HepG2 (cell line): Measurements from ENCODE around the gene ISG20L2. TPM values are rescaled to one million over a fixed set of nuclear protein-coding genes. Genes with fewer than 3 reads are reported as not detected.

Experiments used
- ATRX ChIP-seq: sonication (generic); formaldehyde crosslinking; IDR thresholded peaks from 2 replicates; pipeline ENCODE4 v1.4.0; 2020; ENCODE audit warnings: missing genetic modification reagents, borderline replicate concordance
- CEBPB ChIP-seq: IDR thresholded peaks from 2 replicates; pipeline ENCODE4 v1.6.1; 2011; ENCODE audit warnings: low read depth, low read length, improper control_type of control experiment, borderline replicate concordance
- ETV5 ChIP-seq: IDR thresholded peaks from 2 replicates; pipeline ENCODE4 v1.6.1; 2018; ENCODE audit warnings: missing biosample characterization, missing genetic modification reagents, inconsistent platforms, borderline replicate concordance
- FOSL2 ChIP-seq: sonication (generic); formaldehyde crosslinking; IDR thresholded peaks from 2 replicates; pipeline ENCODE4 v1.4.0; 2020; ENCODE audit warnings: missing genetic modification reagents
- FOXA1 ChIP-seq, 2 experiments: fragments of 450-650 bp in 1 of 2; sonication (generic) in 1 of 2; formaldehyde crosslinking in 1 of 2; IDR thresholded peaks; 2 replicates each; pipeline versions ENCODE4 v1.4.0 to v1.6.1; 2016 to 2020; ENCODE audit warnings: missing genetic modification reagents in 1 of 2
- GABPB1 ChIP-seq: IDR thresholded peaks from 2 replicates; pipeline ENCODE4 v1.6.1; 2016; ENCODE audit warnings: mild to moderate bottlenecking, missing genetic modification reagents, moderate library complexity, missing compliant biosample characterization
- GZF1 ChIP-seq: sonication (generic); formaldehyde crosslinking; IDR thresholded peaks from 2 replicates; pipeline ENCODE4 v1.5.1; 2020; ENCODE audit warnings: mild to moderate bottlenecking, missing genetic modification reagents
- MIER2 ChIP-seq: IDR thresholded peaks from 2 replicates; pipeline ENCODE4 v1.6.1; 2016; ENCODE audit warnings: missing biosample characterization, missing genetic modification reagents
- MIXL1 ChIP-seq: IDR thresholded peaks from 2 replicates; pipeline ENCODE4 v1.6.1; 2016
- NR1H2 ChIP-seq: sonication (generic); formaldehyde crosslinking; IDR thresholded peaks from 2 replicates; pipeline ENCODE4 v1.8.1; 2022; ENCODE audit warnings: low read depth, missing genetic modification reagents, borderline replicate concordance
- PHF20 ChIP-seq: sonication (generic); formaldehyde crosslinking; IDR thresholded peaks from 2 replicates; pipeline ENCODE4 v1.5.0; 2020; ENCODE audit warnings: mild to moderate bottlenecking, missing genetic modification reagents
- STAG1 ChIP-seq: sonication (generic); formaldehyde crosslinking; IDR thresholded peaks from 2 replicates; pipeline ENCODE4 v1.4.0; 2020; ENCODE audit warnings: missing genetic modification reagents
- TBX2 ChIP-seq: sonication (generic); formaldehyde crosslinking; IDR thresholded peaks from 2 replicates; pipeline ENCODE4 v1.5.0; 2020; ENCODE audit warnings: missing genetic modification reagents, mild to moderate bottlenecking, borderline replicate concordance
- ZKSCAN5 ChIP-seq: sonication (generic); formaldehyde crosslinking; IDR thresholded peaks from 2 replicates; pipeline ENCODE4 v1.5.1; 2020; ENCODE audit warnings: mild to moderate bottlenecking, missing genetic modification reagents
- ZNF136 ChIP-seq: sonication (generic); formaldehyde crosslinking; IDR thresholded peaks from 2 replicates; pipeline ENCODE4 v1.8.1; 2022; ENCODE audit warnings: low read depth, mild to moderate bottlenecking, moderate library complexity, missing genetic modification reagents
- ZNF350 ChIP-seq: sonication (generic); formaldehyde crosslinking; IDR thresholded peaks from 2 replicates; pipeline ENCODE4 v1.4.0; 2020; ENCODE audit warnings: mild to moderate bottlenecking, low read depth, missing genetic modification reagents, borderline replicate concordance
- ZNF383 ChIP-seq: sonication (generic); formaldehyde crosslinking; IDR thresholded peaks from 2 replicates; pipeline ENCODE4 v1.4.0; 2020; ENCODE audit warnings: missing genetic modification reagents, mild to moderate bottlenecking, borderline replicate concordance
- ZNF557 ChIP-seq: sonication (generic); formaldehyde crosslinking; IDR thresholded peaks from 2 replicates; pipeline ENCODE4 v1.4.0; 2020; ENCODE audit warnings: missing genetic modification reagents
- ZNF75D ChIP-seq: sonication (generic); formaldehyde crosslinking; IDR thresholded peaks from 2 replicates; pipeline ENCODE4 v1.8.1; 2023; ENCODE audit warnings: missing genetic modification reagents, mild to moderate bottlenecking, borderline replicate concordance
- ZSCAN25 ChIP-seq: sonication (generic); formaldehyde crosslinking; IDR thresholded peaks from 2 replicates; pipeline ENCODE4 v1.8.0; 2022; ENCODE audit warnings: mild to moderate bottlenecking, missing genetic modification reagents
- polyA plus RNA-seq, 8 experiments: library from polyadenylated mRNA; depleted of rRNA in 3 of 8; stranded (reverse) in 7 of 8; unstranded in 1 of 8; fragments of >200 nt; fragmentation: Illumina TruSeq in 4 of 8; extraction: Trizol in 4 of 8; gene quantifications; 2 replicates each; pipeline versions ENCODE4 v1.2.1 to v1.2.3, GENCODE V29; 2011 to 2016; ENCODE audit warnings: low read depth in 4 of 8, missing spikeins in 1 of 8, mixed read lengths in 1 of 8; ENCODE audit not compliant: insufficient read depth in 1 of 8
- total RNA-seq, 5 experiments: library from RNA; depleted of rRNA; stranded (reverse); fragments of >200 nt; fragmentation: Illumina TruSeq; extraction: Trizol; gene quantifications; 2 replicates each; pipeline ENCODE4 v1.2.3, GENCODE V29; 2016; ENCODE audit warnings: low read depth in 1 of 5
- TF ChIP-seq, protein P1 (sequence below): sonication (generic); formaldehyde crosslinking; IDR thresholded peaks from 2 replicates; pipeline ENCODE4 v1.4.0; 2020; ENCODE audit warnings: missing genetic modification reagents, borderline replicate concordance
- TF ChIP-seq, protein P2 (sequence below): IDR thresholded peaks from 2 replicates; pipeline ENCODE4 v1.6.1; 2018; ENCODE audit warnings: missing genetic modification reagents, mild to moderate bottlenecking, missing compliant biosample characterization
- TF ChIP-seq, protein P3 (sequence below): sonication (generic); formaldehyde crosslinking; IDR thresholded peaks from 2 replicates; pipeline ENCODE4 v1.4.0; 2020; ENCODE audit warnings: missing genetic modification reagents; ENCODE audit errors: not compliant biosample characterization
- TF ChIP-seq, protein P4 (sequence below): IDR thresholded peaks from 2 replicates; pipeline ENCODE4 v1.6.1; 2012; ENCODE audit warnings: inconsistent platforms

Gene ISG20L2
- total and polyA plus RNA-seq, 2 of the 13 experiments (the other 11 are each of a cell fraction or from before 2014, with no cell fraction given), result 19.8 to 21.3 TPM

DNA sequence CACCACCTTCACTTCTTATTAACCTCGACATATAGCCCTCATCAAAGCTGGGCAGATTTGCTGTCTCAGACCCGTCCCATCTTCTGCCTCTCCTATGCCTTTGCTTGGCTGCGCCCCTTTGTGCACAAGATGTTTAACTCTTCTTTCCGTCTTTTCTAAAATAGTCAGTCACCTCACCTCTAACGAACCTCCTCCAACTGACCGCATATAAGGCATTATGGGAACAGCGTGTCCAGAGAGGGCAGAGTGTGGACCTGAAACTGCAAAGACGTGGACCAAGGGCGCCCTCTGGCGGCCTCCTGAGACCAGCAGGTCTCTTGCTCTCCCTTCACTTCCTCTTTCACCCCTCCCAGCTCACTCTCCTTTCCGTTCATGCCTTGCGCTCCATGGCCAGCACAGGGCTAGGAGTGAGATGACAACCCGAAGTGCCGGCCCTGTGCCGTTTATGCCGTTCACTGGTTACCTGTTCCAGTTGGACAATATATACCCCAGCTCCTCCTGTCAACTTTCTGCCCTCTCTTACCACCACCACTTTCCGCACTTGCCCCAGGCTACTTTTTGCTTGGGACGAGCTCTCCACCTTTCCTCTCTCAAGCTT is 2.8 kb downstream of the ISG20L2 start (continued):
- TF ChIP-seq, protein P1, sequence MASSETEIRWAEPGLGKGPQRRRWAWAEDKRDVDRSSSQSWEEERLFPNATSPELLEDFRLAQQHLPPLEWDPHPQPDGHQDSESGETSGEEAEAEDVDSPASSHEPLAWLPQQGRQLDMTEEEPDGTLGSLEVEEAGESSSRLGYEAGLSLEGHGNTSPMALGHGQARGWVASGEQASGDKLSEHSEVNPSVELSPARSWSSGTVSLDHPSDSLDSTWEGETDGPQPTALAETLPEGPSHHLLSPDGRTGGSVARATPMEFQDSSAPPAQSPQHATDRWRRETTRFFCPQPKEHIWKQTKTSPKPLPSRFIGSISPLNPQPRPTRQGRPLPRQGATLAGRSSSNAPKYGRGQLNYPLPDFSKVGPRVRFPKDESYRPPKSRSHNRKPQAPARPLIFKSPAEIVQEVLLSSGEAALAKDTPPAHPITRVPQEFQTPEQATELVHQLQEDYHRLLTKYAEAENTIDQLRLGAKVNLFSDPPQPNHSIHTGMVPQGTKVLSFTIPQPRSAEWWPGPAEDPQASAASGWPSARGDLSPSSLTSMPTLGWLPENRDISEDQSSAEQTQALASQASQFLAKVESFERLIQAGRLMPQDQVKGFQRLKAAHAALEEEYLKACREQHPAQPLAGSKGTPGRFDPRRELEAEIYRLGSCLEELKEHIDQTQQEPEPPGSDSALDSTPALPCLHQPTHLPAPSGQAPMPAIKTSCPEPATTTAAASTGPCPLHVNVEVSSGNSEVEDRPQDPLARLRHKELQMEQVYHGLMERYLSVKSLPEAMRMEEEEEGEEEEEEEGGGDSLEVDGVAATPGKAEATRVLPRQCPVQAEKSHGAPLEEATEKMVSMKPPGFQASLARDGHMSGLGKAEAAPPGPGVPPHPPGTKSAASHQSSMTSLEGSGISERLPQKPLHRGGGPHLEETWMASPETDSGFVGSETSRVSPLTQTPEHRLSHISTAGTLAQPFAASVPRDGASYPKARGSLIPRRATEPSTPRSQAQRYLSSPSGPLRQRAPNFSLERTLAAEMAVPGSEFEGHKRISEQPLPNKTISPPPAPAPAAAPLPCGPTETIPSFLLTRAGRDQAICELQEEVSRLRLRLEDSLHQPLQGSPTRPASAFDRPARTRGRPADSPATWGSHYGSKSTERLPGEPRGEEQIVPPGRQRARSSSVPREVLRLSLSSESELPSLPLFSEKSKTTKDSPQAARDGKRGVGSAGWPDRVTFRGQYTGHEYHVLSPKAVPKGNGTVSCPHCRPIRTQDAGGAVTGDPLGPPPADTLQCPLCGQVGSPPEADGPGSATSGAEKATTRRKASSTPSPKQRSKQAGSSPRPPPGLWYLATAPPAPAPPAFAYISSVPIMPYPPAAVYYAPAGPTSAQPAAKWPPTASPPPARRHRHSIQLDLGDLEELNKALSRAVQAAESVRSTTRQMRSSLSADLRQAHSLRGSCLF (CRISPR knock-in tag), result no peak
- TF ChIP-seq, protein P2, sequence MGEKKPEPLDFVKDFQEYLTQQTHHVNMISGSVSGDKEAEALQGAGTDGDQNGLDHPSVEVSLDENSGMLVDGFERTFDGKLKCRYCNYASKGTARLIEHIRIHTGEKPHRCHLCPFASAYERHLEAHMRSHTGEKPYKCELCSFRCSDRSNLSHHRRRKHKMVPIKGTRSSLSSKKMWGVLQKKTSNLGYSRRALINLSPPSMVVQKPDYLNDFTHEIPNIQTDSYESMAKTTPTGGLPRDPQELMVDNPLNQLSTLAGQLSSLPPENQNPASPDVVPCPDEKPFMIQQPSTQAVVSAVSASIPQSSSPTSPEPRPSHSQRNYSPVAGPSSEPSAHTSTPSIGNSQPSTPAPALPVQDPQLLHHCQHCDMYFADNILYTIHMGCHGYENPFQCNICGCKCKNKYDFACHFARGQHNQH (CRISPR knock-in tag), result peak; percentile 37; the same call in 1 of the 2 replicates
- TF ChIP-seq CEBPB, result no peak
- TF ChIP-seq ZKSCAN5 (CRISPR knock-in tag), result no peak
- peak; percentile 92 for TF ChIP-seq ZSCAN25
- no peak for TF ChIP-seq FOSL2 (CRISPR knock-in tag)
- TF ChIP-seq MIER2 (CRISPR knock-in tag), result no peak
- peak; percentile 89 for TF ChIP-seq STAG1 (CRISPR knock-in tag)
- TF ChIP-seq ETV5 (CRISPR knock-in tag), result peak; percentile 79
- no peak for TF ChIP-seq FOXA1 (IDR thresholded peaks at IDR 0.05)
- no peak for TF ChIP-seq FOXA1 (CRISPR knock-in tag; IDR thresholded peaks at IDR 0.05)
- TF ChIP-seq, protein P3, sequence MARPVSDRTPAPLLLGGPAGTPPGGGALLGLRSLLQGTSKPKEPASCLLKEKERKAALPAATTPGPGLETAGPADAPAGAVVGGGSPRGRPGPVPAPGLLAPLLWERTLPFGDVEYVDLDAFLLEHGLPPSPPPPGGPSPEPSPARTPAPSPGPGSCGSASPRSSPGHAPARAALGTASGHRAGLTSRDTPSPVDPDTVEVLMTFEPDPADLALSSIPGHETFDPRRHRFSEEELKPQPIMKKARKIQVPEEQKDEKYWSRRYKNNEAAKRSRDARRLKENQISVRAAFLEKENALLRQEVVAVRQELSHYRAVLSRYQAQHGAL, result no peak
- no peak for TF ChIP-seq NR1H2 (CRISPR knock-in tag)
- no peak for TF ChIP-seq ZNF136
- peak; percentile 60 for TF ChIP-seq GABPB1 (CRISPR knock-in tag)
- TF ChIP-seq ZNF383 (CRISPR knock-in tag), result no peak
- 0 out of 2 replicates have a peak, but pooled peaks have one; percentile 19 for TF ChIP-seq TBX2
- no peak for TF ChIP-seq ATRX (CRISPR knock-in tag)
- TF ChIP-seq ZNF75D (CRISPR knock-in tag), result no peak
- peak; percentile 62; the same call in 1 of the 2 replicates for TF ChIP-seq PHF20 (CRISPR knock-in tag)
- no peak for TF ChIP-seq ZNF557 (CRISPR knock-in tag)
- peak; percentile 61; the same call in 1 of the 2 replicates for TF ChIP-seq ZNF350 (CRISPR knock-in tag)
- 0 out of 2 replicates have a peak, but pooled peaks have one; percentile 28 for TF ChIP-seq GZF1 (CRISPR knock-in tag)
- peak; percentile 31; the same call in 1 of the 2 replicates for TF ChIP-seq MIXL1 (CRISPR knock-in tag)
- TF ChIP-seq, protein P4, sequence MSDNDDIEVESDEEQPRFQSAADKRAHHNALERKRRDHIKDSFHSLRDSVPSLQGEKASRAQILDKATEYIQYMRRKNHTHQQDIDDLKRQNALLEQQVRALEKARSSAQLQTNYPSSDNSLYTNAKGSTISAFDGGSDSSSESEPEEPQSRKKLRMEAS, result peak; percentile 46; the same call in 1 of the 2 replicates
